GM12878 (cell line): ENCODE measurements around the gene CLK4.

Experiments used
- EZH2 ChIP-seq: IDR thresholded peaks from 2 replicates; pipeline ENCODE4 v1.6.1; 2012; ENCODE audit warnings: low read depth, mild to moderate bottlenecking, control low read depth, inconsistent platforms, low read length, borderline replicate concordance; ENCODE audit not compliant: control insufficient read depth
- FOS ChIP-seq: IDR thresholded peaks from 3 replicates; pipeline ENCODE4 v1.6.1; 2011; ENCODE audit warnings: borderline replicate concordance; ENCODE audit not compliant: insufficient read length; ENCODE audit errors: extremely low read depth
- TF ChIP-seq, protein P1 (sequence below): fragments of 450-650 bp; conservative IDR thresholded peaks from 2 replicates; pipeline ENCODE4 v1.6.1; 2017; ENCODE audit warnings: mild to moderate bottlenecking, moderate library complexity

DNA sequence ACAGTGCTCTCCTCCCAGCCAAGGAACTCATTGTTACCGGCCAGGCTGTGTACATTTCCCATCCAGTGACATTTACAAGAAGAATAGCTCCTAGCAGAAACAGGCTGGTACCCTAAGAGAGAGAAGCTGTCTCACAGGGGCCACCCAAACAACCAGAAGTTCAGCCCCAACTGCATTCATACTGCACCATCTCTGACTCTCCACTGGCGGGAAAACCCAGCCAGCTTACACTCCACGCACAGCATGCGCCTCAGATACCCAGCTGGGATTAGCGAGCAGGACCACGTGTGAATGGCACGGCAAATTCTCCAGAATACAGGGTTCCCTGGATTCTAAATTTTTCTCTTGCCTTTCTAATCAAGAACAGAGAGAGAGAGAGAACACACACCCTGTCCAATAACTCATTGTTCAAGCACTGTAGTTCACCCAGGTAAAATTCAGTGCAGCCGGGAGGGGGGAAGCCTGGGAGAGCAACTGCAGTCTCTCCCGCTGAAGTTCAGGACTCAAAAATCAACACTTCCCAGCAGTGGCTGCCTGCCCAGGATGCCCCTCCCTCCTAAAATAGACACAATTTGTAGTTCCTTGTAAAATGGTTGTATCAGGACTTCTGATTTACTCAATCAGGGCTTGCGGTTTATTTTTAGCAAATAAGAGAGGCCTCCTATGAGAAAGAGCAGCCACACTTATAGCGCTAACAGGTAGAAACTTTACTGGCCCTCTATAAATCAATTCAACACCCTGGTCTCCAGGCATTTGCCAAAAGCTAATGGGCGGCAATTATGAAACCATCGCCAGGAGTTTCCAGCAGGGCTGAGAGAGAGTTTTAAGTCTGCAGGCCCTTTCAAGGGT is 38.9 kb downstream of the CLK4 start:
- TF ChIP-seq FOS: no peak
- TF ChIP-seq EZH2: no peak
- TF ChIP-seq, protein P1, sequence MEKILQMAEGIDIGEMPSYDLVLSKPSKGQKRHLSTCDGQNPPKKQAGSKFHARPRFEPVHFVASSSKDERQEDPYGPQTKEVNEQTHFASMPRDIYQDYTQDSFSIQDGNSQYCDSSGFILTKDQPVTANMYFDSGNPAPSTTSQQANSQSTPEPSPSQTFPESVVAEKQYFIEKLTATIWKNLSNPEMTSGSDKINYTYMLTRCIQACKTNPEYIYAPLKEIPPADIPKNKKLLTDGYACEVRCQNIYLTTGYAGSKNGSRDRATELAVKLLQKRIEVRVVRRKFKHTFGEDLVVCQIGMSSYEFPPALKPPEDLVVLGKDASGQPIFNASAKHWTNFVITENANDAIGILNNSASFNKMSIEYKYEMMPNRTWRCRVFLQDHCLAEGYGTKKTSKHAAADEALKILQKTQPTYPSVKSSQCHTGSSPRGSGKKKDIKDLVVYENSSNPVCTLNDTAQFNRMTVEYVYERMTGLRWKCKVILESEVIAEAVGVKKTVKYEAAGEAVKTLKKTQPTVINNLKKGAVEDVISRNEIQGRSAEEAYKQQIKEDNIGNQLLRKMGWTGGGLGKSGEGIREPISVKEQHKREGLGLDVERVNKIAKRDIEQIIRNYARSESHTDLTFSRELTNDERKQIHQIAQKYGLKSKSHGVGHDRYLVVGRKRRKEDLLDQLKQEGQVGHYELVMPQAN: no peak
